Parathyroid adenoma (tissue), 2 donors: ENCODE measurements around the gene NPHS1.

Source experiments
- H2AFZ ChIP-seq: fragments of 300-600 bp; sonication (generic); one replicate; pipeline ENCODE4 v1.7.0; 2017; ENCODE audit warnings: antibody characterized with exemption, mild to moderate bottlenecking
- H3K27ac ChIP-seq: fragments of 300-600 bp; sonication (generic); one replicate; pipeline ENCODE4 v1.7.0; 2017
- H3K27me3 ChIP-seq: fragments of 300-600 bp; sonication (generic); one replicate; pipeline ENCODE4 v1.7.0; 2017; ENCODE audit warnings: low read length; ENCODE audit not compliant: control insufficient read depth, insufficient read depth
- H3K36me3 ChIP-seq: fragments of 300-600 bp; sonication (generic); one replicate; pipeline ENCODE4 v1.7.0; 2017; ENCODE audit warnings: low read length; ENCODE audit not compliant: control insufficient read depth, insufficient read depth
- H3K4me1 ChIP-seq: fragments of 300-600 bp; sonication (generic); one replicate; pipeline ENCODE4 v1.7.0; 2017; ENCODE audit warnings: control low read depth
- H3K4me2 ChIP-seq: fragments of 300-600 bp; sonication (generic); one replicate; pipeline ENCODE4 v1.7.0; 2017; ENCODE audit warnings: low read length
- H3K4me3 ChIP-seq: fragments of 300-600 bp; sonication (generic); one replicate; pipeline ENCODE4 v1.7.0; 2017; ENCODE audit warnings: low read depth, low read length
- H3K79me2 ChIP-seq: fragments of 300-600 bp; sonication (generic); one replicate; pipeline ENCODE4 v1.7.0; 2017; ENCODE audit warnings: control low read depth
- H3K9ac ChIP-seq: fragments of 300-600 bp; sonication (generic); one replicate; pipeline ENCODE4 v1.7.0; 2017; ENCODE audit warnings: mild to moderate bottlenecking
- H3K9me3 ChIP-seq: fragments of 300-600 bp; sonication (generic); one replicate; pipeline ENCODE4 v1.7.0; 2017; ENCODE audit warnings: low read length; ENCODE audit not compliant: control insufficient read depth
- TF ChIP-seq, protein P1 (sequence below): fragments of 300-600 bp; sonication (generic); IDR thresholded peaks from one replicate; pipeline ENCODE4 v1.7.0; 2017; ENCODE audit warnings: antibody characterized with exemption, mild to moderate bottlenecking
- donor health status: primary hyperparathyroidism.

Gene NPHS1

GRCh38 chr19:35780717-35781116 lies 71.6 kb downstream of the NPHS1 start:
- H3K4me2 ChIP-seq, result no peak overlapping the region
- H3K27ac ChIP-seq, result no peak overlapping the region
- TF ChIP-seq, protein P1, sequence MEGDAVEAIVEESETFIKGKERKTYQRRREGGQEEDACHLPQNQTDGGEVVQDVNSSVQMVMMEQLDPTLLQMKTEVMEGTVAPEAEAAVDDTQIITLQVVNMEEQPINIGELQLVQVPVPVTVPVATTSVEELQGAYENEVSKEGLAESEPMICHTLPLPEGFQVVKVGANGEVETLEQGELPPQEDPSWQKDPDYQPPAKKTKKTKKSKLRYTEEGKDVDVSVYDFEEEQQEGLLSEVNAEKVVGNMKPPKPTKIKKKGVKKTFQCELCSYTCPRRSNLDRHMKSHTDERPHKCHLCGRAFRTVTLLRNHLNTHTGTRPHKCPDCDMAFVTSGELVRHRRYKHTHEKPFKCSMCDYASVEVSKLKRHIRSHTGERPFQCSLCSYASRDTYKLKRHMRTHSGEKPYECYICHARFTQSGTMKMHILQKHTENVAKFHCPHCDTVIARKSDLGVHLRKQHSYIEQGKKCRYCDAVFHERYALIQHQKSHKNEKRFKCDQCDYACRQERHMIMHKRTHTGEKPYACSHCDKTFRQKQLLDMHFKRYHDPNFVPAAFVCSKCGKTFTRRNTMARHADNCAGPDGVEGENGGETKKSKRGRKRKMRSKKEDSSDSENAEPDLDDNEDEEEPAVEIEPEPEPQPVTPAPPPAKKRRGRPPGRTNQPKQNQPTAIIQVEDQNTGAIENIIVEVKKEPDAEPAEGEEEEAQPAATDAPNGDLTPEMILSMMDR, result no peak
- H3K4me1 ChIP-seq, result peaks cover 5% of the 10 kb centered on the region
- H3K9me3 ChIP-seq, result no peaks in the 10 kb centered on the region
- H3K79me2 ChIP-seq, result no peaks in the 10 kb centered on the region
- H3K27me3 ChIP-seq, result no peaks in the 10 kb centered on the region
- H2AFZ ChIP-seq, result no peak overlapping the region
- no peaks in the 10 kb centered on the region for H3K36me3 ChIP-seq
- no peak overlapping the region for H3K9ac ChIP-seq
- no peak overlapping the region for H3K4me3 ChIP-seq

DNA sequence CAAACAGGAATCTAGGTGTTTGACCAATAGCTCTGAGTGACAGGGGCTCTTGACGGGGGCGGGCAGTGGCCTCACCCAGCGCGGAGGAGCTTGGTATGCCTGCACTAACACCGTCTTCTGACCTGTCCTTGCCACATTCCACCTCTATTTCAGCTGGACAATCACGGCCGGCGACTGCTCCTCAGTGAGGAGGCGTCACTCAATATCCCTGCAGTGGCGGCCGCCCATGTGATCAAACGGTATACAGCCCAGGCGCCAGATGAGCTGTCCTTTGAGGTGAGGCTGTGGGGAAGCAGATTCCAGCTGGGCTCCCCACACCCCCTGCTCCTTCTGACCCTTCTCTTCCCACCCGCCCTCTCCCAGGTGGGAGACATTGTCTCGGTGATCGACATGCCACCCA lies 72.2 kb downstream of the NPHS1 start:
- Histone ChIP-seq H3K4me1 (peaks cover 5% of the 10 kb centered on the region), H3K36me3 (no peaks in the 10 kb centered on the region), H3K4me3 (no peak overlapping the region)

GRCh38 chr19:35779033-35779432 lies 73.3 kb downstream of the NPHS1 start:
- Histone ChIP-seq H3K4me1 (peaks cover 10% of the 10 kb centered on the region), H3K27ac (no peak overlapping the region), H3K36me3 (no peaks in the 10 kb centered on the region), H2AFZ (no peak overlapping the region), H3K4me2 (no peak overlapping the region), H3K9ac (no peak overlapping the region), H3K4me3 (no peak overlapping the region), H3K79me2 (no peaks in the 10 kb centered on the region), H3K9me3 (no peaks in the 10 kb centered on the region), H3K27me3 (no peaks in the 10 kb centered on the region)
- TF ChIP-seq, protein P1, result no peak

More for the DNA sequence above, 72.2 kb downstream of the NPHS1 start:
- TF ChIP-seq, protein P1, result no peak
- Histone ChIP-seq H3K27me3 (no peaks in the 10 kb centered on the region), H3K79me2 (no peaks in the 10 kb centered on the region), H2AFZ (no peak overlapping the region), H3K9me3 (no peaks in the 10 kb centered on the region), H3K9ac (no peak overlapping the region), H3K27ac (no peak overlapping the region), H3K4me2 (no peak overlapping the region)

DNA sequence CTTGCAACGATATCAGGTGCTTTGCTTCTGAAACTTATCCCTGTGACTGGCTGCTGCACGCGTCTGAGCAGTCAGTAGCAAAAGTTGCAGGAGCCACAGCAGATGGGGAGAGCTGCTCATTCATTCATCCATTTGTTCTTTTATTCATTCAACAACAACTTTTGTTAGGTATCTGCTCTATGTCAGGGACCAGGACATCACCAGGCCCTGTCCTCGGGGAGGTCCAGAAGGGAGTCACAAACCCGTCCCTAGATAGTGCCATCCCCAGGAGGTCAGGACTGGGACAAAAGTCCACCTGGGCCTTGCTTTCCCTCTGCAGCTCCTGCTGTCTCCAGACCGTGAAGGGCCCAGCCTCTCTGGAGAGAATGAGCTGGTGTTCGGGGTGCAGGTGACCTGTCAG lies 74.3 kb downstream of the NPHS1 start:
- no peak overlapping the region for H2AFZ ChIP-seq
- no peaks in the 10 kb centered on the region for H3K79me2 ChIP-seq
- no peaks in the 10 kb centered on the region for H3K36me3 ChIP-seq
- TF ChIP-seq, protein P1, result no peak
- no peak overlapping the region for H3K27ac ChIP-seq
- H3K9me3 ChIP-seq, result no peaks in the 10 kb centered on the region
- no peaks in the 10 kb centered on the region for H3K27me3 ChIP-seq
- no peak overlapping the region for H3K9ac ChIP-seq
- no peak overlapping the region for H3K4me3 ChIP-seq
- H3K4me1 ChIP-seq, result peaks cover 10% of the 10 kb centered on the region
- no peak overlapping the region for H3K4me2 ChIP-seq

DNA sequence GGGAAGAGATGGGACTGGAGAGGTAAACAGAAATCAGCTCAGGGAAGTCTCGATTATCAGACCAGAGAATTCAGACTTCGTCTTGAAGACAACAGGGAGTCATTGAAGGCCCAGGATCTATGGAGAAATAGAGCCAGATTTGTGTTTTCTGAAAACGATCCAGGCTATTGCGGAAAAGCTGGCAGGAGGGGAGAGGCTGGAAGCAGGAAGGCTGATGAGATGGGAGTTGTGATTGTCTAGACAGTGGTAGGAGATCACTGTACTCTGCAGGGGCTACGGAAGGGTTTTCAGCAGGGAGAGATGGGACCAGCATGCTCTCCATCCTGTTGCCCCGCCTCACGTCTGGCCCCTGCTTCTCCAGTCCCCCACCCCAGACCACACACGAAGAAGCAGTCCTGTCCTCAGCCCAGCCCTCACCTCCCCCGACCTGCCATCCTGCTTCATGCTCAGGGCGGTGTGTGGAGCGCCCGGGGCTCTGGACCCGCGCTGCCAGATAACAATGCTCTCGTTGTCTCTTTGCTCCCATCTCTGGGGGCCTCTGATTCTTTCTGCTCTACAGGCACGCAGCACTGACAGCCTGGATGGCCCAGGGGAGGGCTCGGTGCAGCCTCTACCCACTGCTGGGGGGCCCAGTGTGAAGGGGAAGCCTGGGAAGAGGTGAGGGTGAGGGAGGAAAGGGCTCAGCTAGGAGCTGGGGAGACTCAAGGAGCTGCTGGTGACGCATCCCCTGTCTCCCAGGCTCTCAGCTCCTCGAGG lies 75.0 kb downstream of the NPHS1 start:
- Histone ChIP-seq H3K9me3 (no peaks in the 10 kb centered on the region), H3K4me1 (peaks cover 10% of the 10 kb centered on the region), H3K4me3 (no peak overlapping the region), H3K4me2 (no peak overlapping the region), H2AFZ (no peak overlapping the region), H3K79me2 (no peaks in the 10 kb centered on the region), H3K9ac (no peak overlapping the region), H3K27ac (no peak overlapping the region), H3K36me3 (no peaks in the 10 kb centered on the region), H3K27me3 (no peaks in the 10 kb centered on the region)
- TF ChIP-seq, protein P1, result no peak
